ENCODE data around the gene RILP.

DNA sequence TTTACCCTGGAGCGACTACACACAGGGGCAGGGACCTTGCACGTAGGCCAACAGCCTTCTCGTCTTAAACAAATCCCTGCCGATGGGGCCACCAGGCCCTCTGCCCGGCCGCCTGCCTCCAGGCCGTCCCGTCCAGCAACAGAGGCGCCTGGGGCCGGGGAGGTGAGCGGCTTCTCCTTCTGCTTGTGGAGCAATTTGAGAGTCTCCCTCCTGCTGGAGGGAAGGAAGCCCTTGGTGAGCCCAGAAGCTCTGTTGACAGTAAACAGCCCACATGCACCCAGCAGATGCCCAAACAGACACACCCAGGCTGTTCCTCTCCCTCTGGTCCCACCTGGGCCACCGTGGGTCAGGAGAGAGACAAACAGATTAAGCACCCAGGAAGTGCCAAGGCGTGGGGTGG is 29.2 kb downstream of the RILP start:
- TF ChIP-seq CTCF (conservative IDR thresholded peaks at IDR 0.05; ENCODE audit: low read depth, low read length) (no peak), EZH2 (IDR thresholded peaks at IDR 0.05; ENCODE audit: low read length, unreplicated experiment) (no peak)

Measured in PC-3 (cell line).